ENCODE data around the gene ULK1. TPM values are rescaled to one million over a fixed set of nuclear protein-coding genes. Genes with fewer than 3 reads are reported as not detected.
"Not testable (repeated sequence)": the region's sequence is repeated elsewhere in the genome, so short reads cannot be mapped to it uniquely, and the experiment has no call there.

The ULK1 gene
- total RNA-seq, 2 experiments from 2014 or later = 13.3 to 15.5 TPM

DNA sequence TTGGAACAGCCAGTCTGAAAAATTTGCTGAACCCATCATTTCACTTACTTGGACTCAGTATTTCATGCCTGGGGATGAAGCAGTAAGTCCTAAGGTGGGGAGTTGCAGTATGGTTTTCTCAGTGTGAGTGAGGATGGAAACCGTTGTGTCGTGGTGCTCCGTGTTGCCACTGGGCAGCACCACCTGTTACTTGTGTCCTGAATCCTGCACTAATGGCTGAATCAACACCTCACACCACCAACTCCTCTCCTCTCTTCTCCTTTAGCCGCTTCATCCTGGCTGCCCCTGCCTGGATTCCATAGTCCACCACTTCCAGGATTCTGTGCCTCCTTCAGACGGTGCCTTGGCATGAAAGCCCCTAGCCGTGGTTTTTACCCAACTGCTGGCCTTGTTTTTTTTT is 52.3 kb downstream of the ULK1 start:
- POLR2A ChIA-PET = interaction anchor here (1.2 to 2.5 kb wide), 2 partner anchors 10 to 17 kb away, joined by 4 to 9 read pairs; partner anchors contain the start of gene PUS1
- TF ChIP-seq, protein P1, sequence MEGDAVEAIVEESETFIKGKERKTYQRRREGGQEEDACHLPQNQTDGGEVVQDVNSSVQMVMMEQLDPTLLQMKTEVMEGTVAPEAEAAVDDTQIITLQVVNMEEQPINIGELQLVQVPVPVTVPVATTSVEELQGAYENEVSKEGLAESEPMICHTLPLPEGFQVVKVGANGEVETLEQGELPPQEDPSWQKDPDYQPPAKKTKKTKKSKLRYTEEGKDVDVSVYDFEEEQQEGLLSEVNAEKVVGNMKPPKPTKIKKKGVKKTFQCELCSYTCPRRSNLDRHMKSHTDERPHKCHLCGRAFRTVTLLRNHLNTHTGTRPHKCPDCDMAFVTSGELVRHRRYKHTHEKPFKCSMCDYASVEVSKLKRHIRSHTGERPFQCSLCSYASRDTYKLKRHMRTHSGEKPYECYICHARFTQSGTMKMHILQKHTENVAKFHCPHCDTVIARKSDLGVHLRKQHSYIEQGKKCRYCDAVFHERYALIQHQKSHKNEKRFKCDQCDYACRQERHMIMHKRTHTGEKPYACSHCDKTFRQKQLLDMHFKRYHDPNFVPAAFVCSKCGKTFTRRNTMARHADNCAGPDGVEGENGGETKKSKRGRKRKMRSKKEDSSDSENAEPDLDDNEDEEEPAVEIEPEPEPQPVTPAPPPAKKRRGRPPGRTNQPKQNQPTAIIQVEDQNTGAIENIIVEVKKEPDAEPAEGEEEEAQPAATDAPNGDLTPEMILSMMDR (IDR thresholded peaks at IDR 0.05) = no peak
- H3K27ac Mint-ChIP-seq = no peak overlapping the region

DNA sequence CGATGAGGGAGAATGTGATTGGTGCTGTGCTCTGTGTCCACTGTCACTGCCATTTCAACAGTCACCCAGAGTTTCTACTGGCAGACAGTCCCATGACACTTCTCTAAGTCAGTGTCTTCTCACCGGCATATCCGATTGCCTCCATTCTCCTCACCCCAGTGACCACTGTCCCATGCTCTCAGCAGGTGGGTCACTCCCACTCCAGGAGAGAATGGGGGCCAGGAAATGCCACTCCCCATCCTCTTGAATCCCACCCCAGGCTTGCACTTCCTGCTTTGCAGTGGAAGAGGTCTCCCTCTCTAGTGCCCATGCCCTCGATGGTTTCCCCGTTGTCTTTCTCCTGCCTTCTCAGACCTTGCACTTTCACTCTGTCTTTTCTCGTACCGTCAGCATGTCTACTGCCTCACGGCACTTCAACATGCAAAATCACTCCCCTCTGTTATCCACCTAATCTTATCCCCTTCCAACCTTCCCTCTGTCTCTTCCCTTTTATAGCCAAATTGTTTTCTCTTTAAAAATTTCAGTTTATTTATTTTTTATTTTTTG is 53.1 kb downstream of the ULK1 start:
- POLR2A ChIA-PET = interaction anchor here (1.2 kb wide), 1 partner anchor 11 kb away, joined by 4 read pairs; no protein-coding TSS in a partner anchor
- ATAC-seq = no peak
- Mint-ChIP-seq H3K27ac (peak overlapping the region; percentile 62), H3K27me3 (no peaks in the 10 kb centered on the region), H3K9me3 (no peaks in the 10 kb centered on the region), H3K4me1 (ENCODE audit: low read depth) (peaks cover 23% of the 10 kb centered on the region), H3K4me3 (no peak overlapping the region), H3K36me3 (ENCODE audit: low read depth) (peaks cover 31% of the 10 kb centered on the region)
- TF ChIP-seq, protein P1 (IDR thresholded peaks at IDR 0.05) = no peak
- intact Hi-C loops (cut with micrococcal nuclease) = no loop called here
- no peak for DNase-seq
- CTCF ChIA-PET = interaction anchor here (1.5 kb wide), 1 partner anchor 18 kb away, joined by 5 read pairs; no protein-coding TSS in a partner anchor

More for the DNA sequence above, 52.3 kb downstream of the ULK1 start:
- Mint-ChIP-seq H3K27me3 (no peaks in the 10 kb centered on the region), H3K4me1 (ENCODE audit: low read depth) (peaks cover 19% of the 10 kb centered on the region), H3K9me3 (no peaks in the 10 kb centered on the region), H3K4me3 (no peak overlapping the region), H3K36me3 (ENCODE audit: low read depth) (peaks cover 30% of the 10 kb centered on the region)
- ATAC-seq (no peak), DNase-seq (no peak)
- CTCF ChIA-PET = interaction anchor here (0.9 to 1.5 kb wide), 2 partner anchors 10 to 17 kb away, joined by 3 to 5 read pairs; no protein-coding TSS in a partner anchor
- intact Hi-C loops (cut with micrococcal nuclease) = no loop called here

DNA sequence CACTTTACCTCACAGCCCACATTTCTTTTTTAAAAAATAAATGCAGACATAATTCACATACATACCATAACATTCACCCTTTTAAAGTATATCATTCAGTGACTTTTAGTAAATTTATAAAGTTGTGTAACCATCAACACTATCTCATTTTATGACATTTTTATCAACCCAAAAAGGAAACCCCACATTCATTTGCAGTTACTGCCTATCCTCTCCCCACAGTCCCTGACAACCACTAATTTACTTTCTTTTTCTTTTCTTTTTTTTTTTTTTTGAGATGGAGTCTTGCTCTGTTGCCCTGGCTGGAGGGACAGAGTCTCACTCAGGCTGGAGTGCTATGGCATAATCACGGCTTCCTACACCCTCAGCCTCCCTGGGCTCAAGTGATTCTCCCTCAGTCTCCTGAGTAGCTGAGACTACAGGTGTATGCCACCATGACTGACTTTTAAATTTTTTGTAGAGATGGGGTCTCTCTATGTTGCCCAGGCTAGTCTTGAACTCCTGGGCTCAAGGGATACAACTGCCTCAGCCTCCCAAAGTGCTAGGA is 53.8 kb downstream of the ULK1 start:
- H3K9me3 Mint-ChIP-seq = no peaks in the 10 kb centered on the region
- peaks cover 29% of the 10 kb centered on the region for H3K36me3 Mint-ChIP-seq (ENCODE audit: low read depth)
- ATAC-seq (no peak), DNase-seq (no peak)
- intact Hi-C loops (cut with micrococcal nuclease) = no loop called here
- TF ChIP-seq, protein P1 (IDR thresholded peaks at IDR 0.05) = no peak
- ChIA-PET POLR2A (interaction anchor here (0.8 to 1.6 kb wide), 2 partner anchors 9 to 12 kb away, joined by 3 to 6 read pairs; no protein-coding TSS in a partner anchor), CTCF (interaction anchor here (1.0 kb wide), 1 partner anchor 18 kb away, joined by 3 read pairs; no protein-coding TSS in a partner anchor)
- H3K27ac Mint-ChIP-seq = peak overlapping the region; percentile 62
- peaks cover 29% of the 10 kb centered on the region for H3K4me1 Mint-ChIP-seq (ENCODE audit: low read depth)
- H3K27me3 Mint-ChIP-seq = no peaks in the 10 kb centered on the region
- H3K4me3 Mint-ChIP-seq = no peak overlapping the region

DNA sequence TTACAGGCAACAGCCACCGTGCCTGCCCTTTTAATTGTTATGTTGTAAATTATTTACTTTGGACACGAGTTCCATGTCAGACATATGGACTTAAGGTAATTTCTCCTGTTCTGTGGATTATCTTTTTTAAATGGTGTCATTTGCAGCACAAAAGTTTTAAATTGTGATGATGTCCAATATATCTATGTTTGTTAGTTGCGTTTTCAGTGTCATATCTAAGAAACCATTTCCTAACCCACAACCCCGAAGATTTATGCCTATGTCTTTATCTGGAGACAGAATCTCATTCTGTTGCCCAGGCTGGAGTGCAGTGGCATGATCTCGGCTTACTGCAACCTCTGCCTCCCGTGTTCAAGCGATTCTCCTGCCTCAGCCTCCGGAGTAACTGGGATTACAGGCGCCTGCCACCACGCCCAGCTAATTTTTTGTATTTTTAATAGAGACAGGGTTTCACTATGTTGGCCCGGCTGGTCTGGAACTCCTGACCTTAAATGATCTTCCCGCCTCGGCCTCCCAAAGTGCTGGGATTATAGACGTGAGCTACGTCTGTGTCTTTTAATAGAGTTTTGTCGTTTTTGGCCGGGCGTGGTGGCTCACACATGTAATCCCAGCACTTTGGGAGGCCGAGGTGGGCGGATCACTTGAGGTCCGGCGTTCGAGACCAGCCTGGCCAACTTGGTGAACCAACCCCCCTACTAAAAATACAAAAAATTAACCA is 54.5 kb downstream of the ULK1 start:
- POLR2A ChIA-PET = interaction anchor here (0.8 to 2.5 kb wide), 6 partner anchors 9 to 20 kb away, joined by 3 to 10 read pairs (median 6); no protein-coding TSS in a partner anchor
- intact Hi-C loops (cut with micrococcal nuclease) = not testable (repeated sequence)

DNA sequence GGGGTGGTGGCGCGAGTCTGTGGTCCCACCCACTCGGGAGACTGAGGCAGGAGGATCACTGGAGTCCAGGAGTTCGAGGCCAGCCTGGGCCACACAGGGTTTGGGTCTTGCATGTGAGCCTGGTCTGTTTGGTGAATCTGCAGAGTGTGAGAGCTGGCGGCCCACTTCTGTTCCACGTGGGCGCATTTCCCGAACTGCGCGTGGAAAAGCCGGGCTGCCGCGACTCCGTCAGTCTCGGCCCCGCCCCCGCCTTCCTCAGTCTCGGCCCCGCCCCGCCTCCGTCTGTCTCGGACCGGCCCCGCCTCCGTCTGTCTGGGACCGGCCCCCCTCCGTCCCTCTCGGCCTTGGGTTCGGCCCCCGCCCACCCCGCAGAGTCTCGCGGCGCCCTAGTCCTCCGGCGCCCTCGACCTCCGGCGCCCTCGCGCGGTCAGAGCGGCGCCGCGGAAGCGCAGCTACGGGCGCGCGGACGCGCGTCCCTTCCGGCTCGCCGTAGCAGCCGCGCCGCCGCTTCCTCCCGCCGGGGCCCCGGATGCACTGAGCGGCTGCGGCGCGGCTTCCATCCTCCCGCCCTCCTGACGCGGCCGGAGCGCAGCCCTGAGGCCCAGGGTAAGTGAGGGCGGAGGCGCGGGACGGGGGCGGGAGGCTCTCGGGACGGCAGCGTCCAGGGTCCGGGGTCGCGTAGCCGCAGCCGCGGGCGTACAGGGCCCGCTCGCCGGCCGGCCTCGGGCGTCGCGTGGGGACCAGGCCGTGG is 55.2 kb downstream of the ULK1 start, which contains the start of gene EP400:
TSS of gene EP400 (plus strand) at position 512 of the 751 bp plus-strand sequence. CDS start 10,678 bp downstream, outside the sequence.
- Mint-ChIP-seq H3K9me3 (no peaks in the 10 kb centered on the region), H3K27ac (peak within 1 kb of the TSS; percentile 91), H3K4me1 (ENCODE audit: low read depth) (peaks cover 37% of the 10 kb centered on the region), H3K4me3 (peak within 1 kb of the TSS; percentile 86), H3K27me3 (no peaks in the 10 kb centered on the region), H3K36me3 (ENCODE audit: low read depth) (peaks cover 18% of the 10 kb centered on the region)
- ChIA-PET CTCF (interaction anchor here (1.0 kb wide), 1 partner anchor 19 kb away, joined by 3 read pairs; no protein-coding TSS in a partner anchor), POLR2A (interaction anchor here (1.0 to 2.5 kb wide), 6 partner anchors 8 to 63 kb away, joined by 3 to 10 read pairs (median 6); no protein-coding TSS in a partner anchor)
- TF ChIP-seq, protein P1 (IDR thresholded peaks at IDR 0.05) = peak; percentile 36
- DNase-seq (peak; percentile 97), ATAC-seq (peak; percentile 98)
- intact Hi-C loops (cut with micrococcal nuclease) = no loop called here

More for the DNA sequence above, 54.5 kb downstream of the ULK1 start:
- not testable (repeated sequence) for ATAC-seq, H3K27me3 Mint-ChIP-seq, H3K9me3 Mint-ChIP-seq, DNase-seq
- Mint-ChIP-seq H3K27ac (peak overlapping the region; percentile 77), H3K4me3 (peak overlapping the region; percentile 66), H3K36me3 (ENCODE audit: low read depth) (peaks cover 23% of the 10 kb centered on the region), H3K4me1 (ENCODE audit: low read depth) (peaks cover 35% of the 10 kb centered on the region)
- CTCF ChIA-PET = interaction anchor here (1.0 kb wide), 1 partner anchor 19 kb away, joined by 3 read pairs; no protein-coding TSS in a partner anchor

All from activated CD8-positive, alpha-beta T cell treated with anti-CD3 and anti-CD28 coated beads for 36 hours (primary cell).